GM23248 (cell line): ENCODE measurements around the gene TP53I3.

ENCODE experiments used
- EZH2 ChIP-seq: fragments of 200-600 bp; sonication (generic); IDR thresholded peaks from 2 replicates; pipeline ENCODE4 v1.6.1; 2018; ENCODE audit warnings: antibody characterized with exemption, mild to moderate bottlenecking; ENCODE audit not compliant: insufficient read depth, poor library complexity, severe bottlenecking
- EZH2phosphoT487 ChIP-seq: fragments of 200-600 bp; sonication (generic); IDR thresholded peaks from 2 replicates; pipeline ENCODE4 v1.6.1; 2018; ENCODE audit warnings: antibody characterized with exemption, moderate library complexity, mild to moderate bottlenecking, low read depth; ENCODE audit not compliant: insufficient read depth

DNA sequence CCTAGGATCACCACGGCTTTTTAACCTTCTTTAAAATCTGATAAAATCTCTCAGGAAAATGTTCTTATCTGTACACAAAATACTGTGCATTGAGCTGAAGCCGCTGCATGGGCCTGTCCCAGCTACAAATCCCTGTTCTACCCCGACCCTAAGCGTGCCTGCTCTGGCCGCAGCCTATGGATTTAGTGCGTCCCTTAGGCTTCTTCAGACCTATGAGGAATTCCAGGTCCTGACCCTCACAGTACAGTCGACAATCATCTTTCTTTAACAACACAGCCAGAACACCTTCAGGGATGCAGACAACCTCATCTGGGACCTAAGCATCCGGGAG, 37.0 kb downstream of the TP53I3 start:
- TF ChIP-seq EZH2 (no peak), EZH2phosphoT487 (no peak)
